Umbilical cord (tissue), 2 donors: ENCODE data around the gene RAB6A. TPM values are rescaled to one million over a fixed set of nuclear protein-coding genes. Genes with fewer than 3 reads are reported as not detected.

Experiments
- DNase-seq: peaks from one replicate; pipeline ENCODE4 v3.0.0-alpha.2; 2015; ENCODE audit warnings: low spot score
- total RNA-seq: library from RNA; depleted of rRNA; stranded (reverse); fragments of >200 nt; gene quantifications from one replicate; pipeline ENCODE4 v1.2.3, GENCODE V29; 2014; ENCODE audit warnings: low replicate concordance; ENCODE audit not compliant: insufficient read depth

RAB6A gene
- total RNA-seq, 1 donor from 2014 or later = 73.4 TPM

DNA sequence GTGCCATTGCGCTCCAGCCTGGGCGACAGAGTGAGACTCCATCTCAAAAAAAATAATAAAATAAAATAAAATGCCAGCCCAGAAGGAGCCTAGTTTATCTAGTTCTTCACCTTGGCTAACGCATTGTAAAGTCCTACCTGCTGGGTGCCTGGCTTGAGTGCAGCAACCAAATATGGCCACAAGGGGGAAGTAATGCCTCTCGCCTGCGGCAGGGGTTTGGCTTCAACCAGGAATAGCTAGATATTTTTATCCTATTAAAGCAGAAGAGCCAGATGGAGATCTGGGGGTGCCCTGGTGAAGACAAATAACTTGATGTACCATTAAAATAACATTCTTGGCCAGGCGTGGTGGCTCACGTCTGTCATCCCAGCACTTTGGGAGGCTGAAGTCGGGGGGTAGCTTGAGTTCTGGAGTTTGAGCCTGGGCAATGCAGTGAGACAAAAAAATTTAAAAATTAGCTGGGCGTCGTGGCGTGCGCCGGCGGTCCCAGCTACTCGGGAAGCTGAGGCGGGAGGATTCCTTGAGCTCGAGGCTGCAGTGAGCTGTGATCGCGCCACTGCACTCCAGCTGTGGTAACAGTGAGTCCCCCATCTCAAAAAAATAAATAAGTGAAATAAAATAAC is 135.1 kb downstream of the RAB6A start:
- peak; percentile 76 for DNase-seq

Other genes with a start within 250 kb of the RAB6A start
- gene FAM168A, start 163.0 kb downstream of the RAB6A start, total RNA-seq = 22.6 TPM
- gene PLEKHB1, start 114.5 kb downstream of the RAB6A start, total RNA-seq = 5.5 TPM
- 22.1 TPM for gene MRPL48, start 26.8 kb upstream of the RAB6A start, total RNA-seq
- 35.6 TPM for gene COA4, start 115.8 kb upstream of the RAB6A start, total RNA-seq
- gene PAAF1, start 115.9 kb upstream of the RAB6A start, total RNA-seq = 12.5 TPM
- gene DNAJB13, start 190.0 kb upstream of the RAB6A start, total RNA-seq = 3.6 TPM
- 3.1 TPM for gene UCP2, start 221.8 kb upstream of the RAB6A start, total RNA-seq
- 0.24 TPM for gene UCP3, start 248.0 kb upstream of the RAB6A start, total RNA-seq